GM23338 (cell line): ENCODE results near the gene DNAH17.

ENCODE experiments used
- CREB1 ChIP-seq: fragments of 250-450 bp; sonication (Bioruptor Pico); IDR thresholded peaks from 2 replicates; pipeline ENCODE4 v1.5.0; 2020; ENCODE audit warnings: low read depth, mild to moderate bottlenecking, moderate library complexity
- CTCF ChIP-seq, 2 experiments: fragments of 200-600 bp in 1 of 2; sonication (generic) in 1 of 2; conservative IDR thresholded peaks; 2 replicates each; pipeline versions ENCODE4 v1.5.1 to v1.6.1; 2016 to 2017; ENCODE audit warnings: antibody characterized with exemption in 2 of 2, low read depth in 2 of 2, mild to moderate bottlenecking in 2 of 2, moderate library complexity in 1 of 2
- ETS1 ChIP-seq: IDR thresholded peaks from 2 replicates; pipeline ENCODE4 v1.6.1; 2016; ENCODE audit warnings: antibody characterized with exemption
- EZH2 ChIP-seq: fragments of 200-600 bp; sonication (generic); IDR thresholded peaks from one replicate; pipeline ENCODE4 v1.8.0; 2017; ENCODE audit warnings: antibody characterized with exemption, mild to moderate bottlenecking, low read depth; ENCODE audit not compliant: unreplicated experiment
- EZH2phosphoT487 ChIP-seq: fragments of 200-600 bp; sonication (generic); IDR thresholded peaks from one replicate; pipeline ENCODE4 v1.8.1; 2018; ENCODE audit warnings: antibody characterized with exemption; ENCODE audit not compliant: unreplicated experiment
- JUNB ChIP-seq: IDR thresholded peaks from one replicate; pipeline ENCODE4 v1.6.1; 2016; ENCODE audit warnings: antibody characterized with exemption; ENCODE audit not compliant: unreplicated experiment
- NANOG ChIP-seq: IDR thresholded peaks from 2 replicates; pipeline ENCODE4 v1.6.1; 2016; ENCODE audit warnings: antibody characterized with exemption, borderline replicate concordance
- POLR2AphosphoS5 ChIP-seq: IDR thresholded peaks from 2 replicates; pipeline ENCODE4 v1.6.1; 2016; ENCODE audit warnings: antibody characterized with exemption, low read depth
- REST ChIP-seq: IDR thresholded peaks from one replicate; pipeline ENCODE4 v1.6.1; 2018; ENCODE audit warnings: antibody characterized with exemption; ENCODE audit not compliant: unreplicated experiment
- ZNF331 ChIP-seq: fragments of 250-450 bp; sonication (Bioruptor Pico); IDR thresholded peaks from 2 replicates; pipeline ENCODE4 v1.5.0; 2020; ENCODE audit warnings: low read depth, mild to moderate bottlenecking, moderate library complexity
- ZNF462 ChIP-seq: fragments of 250-450 bp; sonication (Bioruptor Pico); IDR thresholded peaks from 2 replicates; pipeline ENCODE4 v1.5.0; 2020; ENCODE audit warnings: mild to moderate bottlenecking, moderate library complexity

- TF ChIP-seq EZH2 (no peak), CTCF (conservative IDR thresholded peaks at IDR 0.05; ENCODE audit: low read depth in 2 of 2) (no peak), POLR2AphosphoS5 (no peak), JUNB (no peak), REST (no peak), NANOG (no peak), EZH2phosphoT487 (no peak), ETS1 (no peak), ZNF462 (no peak), ZNF331 (no peak), CREB1 (no peak)
Observed at GRCh38 chr17:78422267-78422605, 155.0 kb downstream of the DNAH17 start.
